Right renal pelvis (tissue), 4 donors: ENCODE results near the gene KDM3A. TPM values are rescaled to one million over a fixed set of nuclear protein-coding genes. Genes with fewer than 3 reads are reported as not detected.
"Not testable (repeated sequence)": the region's sequence is repeated elsewhere in the genome, so short reads cannot be mapped to it uniquely, and the experiment has no call there.

ENCODE experiments used
- DNase-seq, 4 donors: peaks; one replicate each; pipeline ENCODE4 v3.0.0-alpha.2; 2013; ENCODE audit warnings: low read depth in 4 of 4, low spot score in 3 of 4, missing footprints in 1 of 4
- polyA plus RNA-seq, 4 donors: library from polyadenylated mRNA; unstranded; fragments of 120-200 nt; gene quantifications; one replicate each; pipeline ENCODE4 v1.2.1, GENCODE V29; 2013; ENCODE audit not compliant: insufficient read length in 4 of 4

Gene KDM3A
- polyA plus RNA-seq, 4 donors, result 54.4 to 59.9 (median 59.3) TPM

DNA sequence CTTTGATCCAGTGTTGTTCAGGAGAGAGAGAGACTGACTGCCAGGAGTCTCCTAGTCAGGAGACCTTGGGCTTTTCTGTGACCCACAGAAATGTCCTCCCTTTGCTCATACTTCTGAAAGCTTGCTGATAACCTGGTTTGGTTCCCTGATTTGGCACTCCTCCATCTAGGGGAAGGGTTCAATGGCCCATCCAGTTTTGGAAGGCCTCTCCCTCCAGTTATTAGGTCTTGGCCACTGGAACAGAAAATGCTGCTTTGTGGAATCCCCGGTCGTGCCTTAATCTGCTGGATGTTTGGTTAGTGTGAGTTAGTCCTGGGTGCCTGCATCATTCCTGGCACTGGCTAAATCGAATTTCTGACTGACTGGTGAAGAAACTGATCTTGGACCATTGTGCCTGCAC is 35.7 kb downstream of the KDM3A start:
- DNase-seq, result no peak

GRCh38 chr2:86477349-86477748 is 36.2 kb downstream of the KDM3A start:
- no peak for DNase-seq

GRCh38 chr2:86480105-86480504 is 38.9 kb downstream of the KDM3A start:
- DNase-seq, result no peak

DNA sequence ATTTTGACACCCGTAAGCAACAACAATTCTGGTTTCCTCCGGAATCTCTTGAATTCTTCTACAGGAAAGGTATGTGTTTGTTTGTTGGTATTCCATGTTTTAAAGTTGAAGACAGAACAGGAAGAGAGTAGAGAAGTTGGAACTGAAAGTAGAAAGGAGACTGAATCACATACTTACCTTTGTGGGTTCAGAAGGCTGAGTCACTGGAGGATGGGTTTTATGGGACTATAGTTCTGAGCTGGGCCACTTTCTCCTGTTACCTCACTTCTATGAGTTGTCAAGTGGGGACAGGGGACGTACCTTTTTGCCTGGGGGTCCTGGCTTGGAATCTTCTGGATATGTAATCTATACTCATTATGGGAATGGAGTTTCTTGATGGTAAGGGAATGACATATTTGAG is 40.9 kb downstream of the KDM3A start:
- no peak for DNase-seq

DNA sequence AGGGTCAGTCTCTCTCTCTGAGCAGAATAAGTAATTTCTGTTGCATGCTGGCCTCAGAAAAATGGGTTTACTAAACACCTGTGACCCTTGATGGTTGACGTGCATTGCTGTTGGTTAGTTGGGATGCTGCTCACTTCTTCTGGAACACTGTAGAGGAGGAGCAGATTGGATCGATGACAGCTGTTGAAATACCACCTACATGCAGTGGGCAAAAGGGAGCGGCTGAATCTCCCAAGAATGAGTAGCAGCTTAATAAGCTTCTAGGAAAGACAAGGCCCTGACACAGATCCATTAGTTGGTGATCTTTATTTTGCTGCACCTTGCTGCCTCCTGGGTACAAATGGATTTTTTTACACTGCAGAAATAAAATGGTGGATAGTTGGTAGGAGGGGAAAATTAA is 43.2 kb downstream of the KDM3A start:
- DNase-seq, result no peak

DNA sequence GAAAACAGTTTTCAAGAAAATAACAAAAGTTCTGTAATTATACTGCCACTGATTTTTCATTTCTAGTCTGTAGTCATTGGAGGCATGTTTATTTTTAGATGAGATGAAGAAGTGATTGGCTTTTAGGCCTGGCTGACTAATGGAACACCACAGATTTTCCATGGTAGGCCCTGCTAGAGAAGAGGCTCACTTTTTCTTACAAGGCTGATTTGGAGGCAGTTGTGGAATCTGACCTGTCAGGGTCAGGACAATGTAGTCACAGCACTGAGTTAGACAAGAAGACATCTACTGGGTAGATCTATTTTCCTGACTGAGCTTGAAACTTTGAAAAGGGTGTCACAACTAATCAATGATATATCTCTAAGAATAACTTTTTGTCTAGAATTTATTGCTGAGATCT is 43.9 kb downstream of the KDM3A start:
- no peak for DNase-seq

DNA sequence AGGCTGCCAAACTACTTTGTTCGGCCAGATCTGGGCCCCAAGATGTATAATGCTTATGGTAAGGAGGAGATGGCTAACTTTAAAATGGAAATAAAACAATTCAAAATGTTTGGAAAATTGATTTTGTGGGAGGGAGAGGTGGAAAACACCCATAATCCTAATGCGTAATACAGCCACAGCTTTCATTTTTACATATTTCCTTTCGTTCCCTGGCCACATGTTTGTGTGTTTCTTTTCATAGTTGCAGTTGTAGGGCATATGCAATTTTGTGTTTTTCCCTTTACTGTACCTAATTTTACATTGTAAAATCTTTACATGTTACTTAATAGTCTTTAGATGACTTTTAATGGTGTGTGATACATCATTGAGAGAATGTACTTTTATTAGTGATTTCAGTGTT is 44.6 kb downstream of the KDM3A start:
- no peak for DNase-seq

- no peak for DNase-seq
These were observed 45.9 kb downstream of the KDM3A start for GRCh38 chr2:86487062-86487461.

DNA sequence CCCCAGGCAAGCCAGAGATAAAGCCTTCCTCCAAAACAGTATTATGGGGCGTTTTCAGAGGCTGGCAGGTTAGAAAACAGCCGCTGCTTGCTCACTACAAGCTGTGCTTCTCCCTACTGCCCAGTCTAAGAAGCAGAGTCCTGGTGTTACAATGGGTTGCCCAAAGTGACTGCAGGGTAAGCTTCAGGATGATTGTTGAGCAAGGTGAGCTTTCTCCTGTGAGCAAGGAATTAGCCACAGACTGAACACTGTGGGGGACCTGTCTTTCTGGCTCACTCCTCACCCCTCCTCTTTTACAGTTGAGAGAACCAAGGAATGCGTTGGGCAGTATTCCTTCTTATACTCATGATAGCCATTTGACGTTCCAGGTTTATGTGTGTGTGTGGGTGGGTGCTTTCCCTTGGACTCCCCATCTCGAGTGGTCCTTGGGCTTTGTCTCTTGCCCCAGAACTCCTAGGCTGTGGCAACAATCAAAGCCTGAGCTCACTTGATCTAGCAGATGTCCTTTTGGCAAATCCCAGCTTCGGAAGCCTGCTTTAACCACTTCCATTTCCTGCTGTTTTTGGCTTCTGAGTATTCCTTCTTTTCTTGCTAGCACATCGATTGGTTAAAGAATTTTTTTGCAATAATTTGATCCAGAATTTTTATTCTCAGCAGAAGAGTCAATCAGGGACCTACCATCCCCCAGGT is 47.5 kb downstream of the KDM3A start:
- DNase-seq, result no peak

DNA sequence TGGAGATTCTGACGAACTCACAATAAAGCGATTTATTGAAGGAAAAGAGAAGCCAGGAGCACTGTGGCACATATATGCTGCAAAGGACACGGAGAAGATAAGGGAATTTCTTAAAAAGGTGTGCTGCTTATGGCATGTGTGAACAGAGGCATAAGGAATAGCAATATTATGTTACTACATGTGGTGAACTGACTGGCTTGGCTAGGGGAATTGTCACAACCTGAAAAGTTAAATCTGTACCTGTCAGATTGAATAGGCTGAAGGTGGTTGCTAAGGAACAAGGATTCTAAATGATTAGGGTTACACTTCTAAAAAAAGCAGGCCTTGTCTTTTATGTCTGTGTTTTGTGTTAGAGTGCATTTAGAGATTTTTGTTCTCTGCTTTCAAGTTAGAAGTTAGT is 48.4 kb downstream of the KDM3A start:
- no peak for DNase-seq

DNA sequence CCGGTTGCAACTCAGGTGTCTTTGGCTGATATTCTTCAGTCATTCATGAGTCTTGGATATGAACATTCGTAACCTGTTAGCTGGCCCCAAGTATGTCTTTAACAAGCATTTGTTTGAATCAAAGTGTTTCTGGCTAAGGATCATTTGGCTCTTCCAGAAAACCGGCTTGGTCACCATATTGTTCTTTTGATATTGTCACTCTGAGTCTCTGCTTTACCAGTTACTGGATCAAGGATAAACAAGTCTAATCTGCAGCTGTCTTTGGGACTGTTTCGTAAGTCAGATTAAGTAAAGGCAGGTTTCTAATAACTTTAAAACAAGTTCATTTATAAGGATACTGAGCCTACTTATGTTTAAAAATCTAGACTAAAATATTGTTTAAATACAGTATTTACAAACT is 49.1 kb downstream of the KDM3A start:
- no peak for DNase-seq

GRCh38 chr2:86491088-86491487 is 49.9 kb downstream of the KDM3A start:
- DNase-seq, result no peak

DNA sequence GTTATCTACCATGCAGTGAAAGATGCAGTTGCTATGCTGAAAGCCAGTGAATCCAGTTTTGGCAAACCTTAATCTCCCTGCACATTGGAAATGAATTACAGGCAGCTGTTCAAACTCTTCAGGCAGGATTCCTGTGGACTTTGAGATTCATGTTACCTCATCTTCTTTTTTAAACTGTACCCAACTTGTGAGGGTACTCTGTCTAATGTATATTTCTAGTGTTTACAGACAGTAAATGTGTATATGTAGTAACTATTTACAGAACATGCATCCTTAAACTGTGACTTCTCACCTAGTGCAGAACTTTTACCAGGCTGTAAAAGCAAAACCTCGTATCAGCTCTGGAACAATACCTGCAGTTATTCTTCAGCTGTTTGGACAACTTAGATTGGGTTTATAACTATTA is 50.9 kb downstream of the KDM3A start:
- no peak for DNase-seq

DNA sequence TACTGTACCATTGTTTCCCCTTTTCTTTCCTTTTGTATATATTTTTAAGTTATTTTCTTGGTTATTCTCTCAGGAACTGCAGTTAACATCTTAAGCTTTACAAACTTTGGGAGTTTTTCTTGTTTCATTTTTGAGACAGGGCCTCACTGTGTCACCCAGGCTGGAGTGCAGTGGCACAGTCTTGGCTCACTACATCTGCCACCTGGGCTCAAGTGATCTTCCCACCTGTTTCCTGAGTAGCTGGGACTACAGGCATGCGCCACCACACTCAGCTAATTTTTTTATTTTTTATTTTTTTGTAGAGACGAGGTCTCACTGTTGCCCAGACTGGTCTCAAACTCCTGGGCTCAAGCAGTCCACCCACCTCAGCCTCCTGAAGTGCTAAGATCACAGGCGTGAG is 55.2 kb downstream of the KDM3A start:
- DNase-seq, result not testable (repeated sequence)

- no peak for DNase-seq
These were observed 57.5 kb downstream of the KDM3A start for GRCh38 chr2:86498468-86499260.

DNA sequence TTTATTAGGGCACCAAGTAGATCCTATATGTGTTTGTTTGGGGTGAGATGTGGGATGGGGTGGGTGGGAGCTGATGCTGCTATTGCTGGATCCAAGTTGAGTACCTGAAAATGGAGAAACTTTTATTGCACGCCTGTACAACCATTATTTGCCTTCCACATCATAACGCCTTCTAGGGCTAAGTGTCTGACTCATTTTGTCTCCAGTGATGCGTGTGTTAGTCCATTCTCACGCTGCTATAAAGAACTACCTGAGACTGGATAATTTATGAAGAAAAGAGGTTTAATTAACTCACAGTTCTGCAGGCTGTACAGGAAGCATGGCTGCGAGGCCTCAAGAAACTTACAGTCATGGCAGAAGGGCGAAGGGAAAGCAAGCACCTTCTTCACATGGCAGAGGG is 58.2 kb downstream of the KDM3A start:
- no peak for DNase-seq

GRCh38 chr2:86500325-86501083 is 59.3 kb downstream of the KDM3A start:
- no peak for DNase-seq

GRCh38 chr2:86507600-86507999 is 66.4 kb downstream of the KDM3A start:
- DNase-seq, result no peak

- DNase-seq, result no peak
These were observed 69.3 kb downstream of the KDM3A start for GRCh38 chr2:86510436-86510933.

DNA sequence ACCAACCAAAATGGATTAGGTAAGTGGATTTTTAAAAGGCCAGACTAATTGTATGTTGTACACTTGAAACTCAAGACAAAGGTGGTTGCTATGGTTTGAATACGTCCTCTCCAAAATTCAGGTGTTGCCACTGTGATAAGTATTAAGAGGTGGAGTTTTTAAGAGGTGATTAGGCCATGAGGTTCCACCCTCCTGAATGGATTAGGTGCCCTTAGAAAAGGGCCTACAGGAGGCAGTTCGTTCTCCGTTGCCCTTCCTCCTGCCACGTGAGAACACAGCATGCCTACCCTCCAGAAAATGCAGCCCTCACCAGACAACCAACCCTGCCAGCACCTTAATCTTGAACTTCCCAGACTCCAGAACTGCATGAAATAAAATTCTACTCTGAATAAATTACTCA is 70.9 kb downstream of the KDM3A start:
- no peak for DNase-seq

DNA sequence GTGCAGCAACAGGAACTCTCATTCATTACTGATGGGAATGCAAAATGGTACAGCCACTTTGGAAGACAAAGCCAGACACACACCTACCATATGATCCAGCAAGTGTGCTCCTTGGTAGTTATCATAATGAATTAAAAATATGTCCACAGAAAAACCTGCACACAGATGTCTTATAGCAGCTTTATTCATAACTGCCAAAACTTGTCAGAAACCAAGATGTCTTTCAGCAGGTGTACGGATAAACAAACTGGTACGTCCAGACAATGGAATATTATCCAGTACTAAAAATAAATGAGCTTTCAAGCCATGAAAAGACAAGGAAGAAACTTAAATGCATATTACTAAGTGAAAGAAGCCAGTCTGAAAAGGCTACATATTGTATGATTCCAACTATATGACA is 71.7 kb downstream of the KDM3A start:
- no peak for DNase-seq
